Heart left ventricle (tissue), 16 donors: ENCODE data around the gene CD81. TPM values are rescaled to one million over a fixed set of nuclear protein-coding genes. Genes with fewer than 3 reads are reported as not detected.

Source experiments
- ATAC-seq, 4 donors: fragments of 200-7000 bp; cut with Tn5 transposase; one replicate each; pipeline ENCODE4 v1.9.1; 2020 to 2022; ENCODE audit warnings: moderate library complexity in 4 of 4, mild to moderate bottlenecking in 3 of 4, moderate number of reproducible peaks in 1 of 4
- DNase-seq, 5 donors: peaks; one replicate each; pipeline ENCODE4 v3.0.0-alpha.2; 2020
- H3K27ac ChIP-seq, 12 donors: fragments of 200-600 bp; sonication (generic) in 4 of 12; one replicate each; pipeline versions ENCODE4 v1.5.0 to v1.8.0; 2016 to 2022; ENCODE audit warnings: mild to moderate bottlenecking in 2 of 12
- H3K27me3 ChIP-seq, 9 donors: fragments of 200-600 bp; sonication (generic) in 2 of 9; one replicate each; pipeline versions ENCODE4 v1.5.1 to v1.8.0; 2016 to 2022; ENCODE audit warnings: mild to moderate bottlenecking in 3 of 9
- H3K36me3 ChIP-seq, 9 donors: fragments of 200-600 bp; sonication (generic) in 2 of 9; one replicate each; pipeline versions ENCODE4 v1.5.0 to v1.8.0; 2018 to 2022; ENCODE audit warnings: mild to moderate bottlenecking in 2 of 9
- H3K4me1 ChIP-seq, 12 donors: fragments of 200-600 bp; sonication (generic) in 4 of 12; one replicate each; pipeline versions ENCODE4 v1.5.0 to v1.8.0; 2016 to 2022; ENCODE audit warnings: mild to moderate bottlenecking in 3 of 12
- H3K4me3 ChIP-seq, 12 donors: fragments of 200-600 bp; sonication (generic) in 4 of 12; one replicate each; pipeline versions ENCODE4 v1.5.0 to v1.8.0; 2017 to 2022; ENCODE audit warnings: mild to moderate bottlenecking in 9 of 12, moderate library complexity in 4 of 12
- H3K9me3 ChIP-seq, 12 donors: fragments of 200-600 bp; sonication (generic) in 4 of 12; one replicate each; pipeline versions ENCODE4 v1.5.0 to v1.8.0; 2016 to 2022; ENCODE audit warnings: mild to moderate bottlenecking in 1 of 12
- CTCF ChIP-seq, 12 donors: fragments of 200-600 bp; sonication (generic) in 4 of 12; IDR thresholded peaks; one replicate each; pipeline versions ENCODE4 v1.5.0 to v1.8.0; 2018 to 2022; ENCODE audit warnings: antibody characterized with exemption in 12 of 12, mild to moderate bottlenecking in 5 of 12
- POLR2A ChIP-seq, 2 donors: fragments of 450-650 bp; IDR thresholded peaks; one replicate each; pipeline ENCODE4 v1.6.1; 2017; ENCODE audit warnings: antibody characterized with exemption in 2 of 2, mild to moderate bottlenecking in 2 of 2, moderate library complexity in 2 of 2
- WGBS, 4 donors: extraction: QIAGEN DNeasy Blood & Tissue Kit in 2 of 4; methylation state at CpG; one replicate each; pipeline versions ENCODE4 v1.1.5 to v1.1.7; 2013 to 2018; 5-methylcytosine and 5-hydroxymethylcytosine counted together
- intact Hi-C, 10 donors: fragments of 100-400 bp; cut with DNase I; formaldehyde crosslinking; loops; one replicate each; pipeline versions ENCODE4 v1.11.1 to v1.14.2; 2022
- polyA plus RNA-seq, 2 donors: library from polyadenylated mRNA; stranded (reverse); fragments of 200-250 nt; gene quantifications; one replicate each; pipeline ENCODE4 v1.2.3, GENCODE V29; 2013
- total RNA-seq, 9 donors: library from RNA; depleted of rRNA in 2 of 9; stranded (reverse); fragments of >200 nt in 2 of 9; fragmentation: NEBNext Ultra II Directional in 3 of 9; extraction: Animal tissue kit (Norgen Biotek cat#: 25700) in 3 of 9; gene quantifications; one replicate each; pipeline versions ENCODE4 v1.1.0 to v1.2.4, GENCODE V29; 2016 to 2023
- donor health status: ischemic (EF 13 %, LVEDD 7.1; RV severe dilation, severe dysfunction).
- donor health status: healthy with polysubstance abuse.
- donor health status: DM: no; HTN: yes; CAD: no.
- donor health status: DM: no; HTN: no; CAD: no.
- donor health status: ischemic (EF 25% LVEDD 6.9; RV normal size, moderate dysfunction).
- donor health status: ischemic (EF 25% LVEDD 5.7; RV mildly dilated, moderate dysfunction).
- donor health status: healthy.
- donor health status: DM: yes; HTN: yes; CAD: no.
- donor health status: ischemic (EF 35%, LVEDD 5.7; RV mildly dilated, moderate dysfunction).
- donor health status: nonischemic (EF 11% LVEDD 7.7; RV severe dilation, severe dysfunction).
- donor health status: DM: yes; HTN: yes; CAD: no.
- donor health status: PGD.
- donor health status: ischemic (EF 29% LVEDD 5.4; RV normal size, mild dysfunction).
- donor health status: nonischemic (EF 23%, LVEDD 6.1; RV moderate dilation, normal function).

CD81 gene
- total and polyA plus RNA-seq, 11 donors, result 277 to 994 (median 518) TPM

- WGBS, 4 donors, result 31 to 44% (median 40%) methylated on average over 8 to 14 of the region's 14 CpGs
- no peak overlapping the region for H3K4me3 ChIP-seq
- TF ChIP-seq POLR2A (IDR thresholded peaks at IDR 0.05) (no peak), CTCF (IDR thresholded peaks at IDR 0.05) (peak in 1 of 12 donors; percentile 7)
- peaks cover 0 to 84% (median 46%) of the 10 kb centered on the region in 9 donors for H3K36me3 ChIP-seq
- DNase-seq (no peak), ATAC-seq (peak in 1 of 4 donors; percentile 8)
- H3K9me3 ChIP-seq, result no peaks in the 10 kb centered on the region
- H3K27me3 ChIP-seq, result no peaks in the 10 kb centered on the region
- peaks cover 26 to 88% (median 69%) of the 10 kb centered on the region in 12 donors for H3K4me1 ChIP-seq
- intact Hi-C loops, result no loop called here
- H3K27ac ChIP-seq, result peak overlapping the region in 11 of 12 donors; percentile 18 to 90 (median 55)
Measured at GRCh38 chr11:2389377-2390026, 12.4 kb downstream of the CD81 start.

DNA sequence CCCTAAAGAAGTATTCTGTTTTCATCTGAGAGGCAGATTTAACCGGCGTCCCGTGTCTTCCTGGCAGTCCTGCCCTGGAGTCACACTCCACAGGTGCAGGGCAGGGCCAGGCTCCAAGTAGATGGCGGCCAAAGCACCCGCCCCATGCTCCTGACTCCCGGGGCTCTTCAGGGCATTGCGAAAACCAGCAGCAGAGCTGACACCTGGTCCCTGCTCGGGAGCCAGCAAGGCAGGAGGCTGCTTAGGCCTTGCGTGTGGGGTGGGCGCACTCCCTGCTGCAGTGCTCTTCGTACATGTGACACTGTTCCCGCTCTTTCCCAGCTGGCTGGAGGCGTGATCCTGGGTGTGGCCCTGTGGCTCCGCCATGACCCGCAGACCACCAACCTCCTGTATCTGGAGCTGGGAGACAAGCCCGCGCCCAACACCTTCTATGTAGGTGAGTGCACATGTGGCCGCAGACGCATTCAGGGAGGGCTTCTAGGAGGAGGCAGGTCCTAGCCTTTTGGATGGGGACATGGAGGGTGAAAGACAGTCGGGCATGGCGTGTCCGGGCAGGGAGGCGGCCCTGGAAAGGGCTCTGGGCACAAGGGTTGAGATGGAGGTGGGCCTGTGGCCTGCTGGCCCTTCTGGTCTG lies 13.1 kb downstream of the CD81 start:
- Histone ChIP-seq H3K4me1 (peaks cover 26 to 81% (median 63%) of the 10 kb centered on the region in 12 donors), H3K4me3 (no peak overlapping the region), H3K36me3 (peaks cover 0 to 85% (median 48%) of the 10 kb centered on the region in 9 donors), H3K9me3 (no peaks in the 10 kb centered on the region), H3K27me3 (no peaks in the 10 kb centered on the region), H3K27ac (peak overlapping the region in 11 of 12 donors; percentile 10 to 90 (median 55))
- 70 to 76% (median 72%) methylated on average over 12 to 23 of the region's 23 CpGs for WGBS, 4 donors
- ATAC-seq (no peak), DNase-seq (no peak)
- TF ChIP-seq POLR2A (IDR thresholded peaks at IDR 0.05), result no peak
- TF ChIP-seq CTCF (IDR thresholded peaks at IDR 0.05), result no peak
- intact Hi-C loops, result no loop called here

GRCh38 chr11:2390725-2391151 lies 13.6 kb downstream of the CD81 start:
- WGBS, 4 donors, result 26 to 46% (median 35%) methylated on average over 6 to 8 of the region's 8 CpGs
- intact Hi-C loops, result no loop called here
- TF ChIP-seq POLR2A (IDR thresholded peaks at IDR 0.05) (no peak), CTCF (IDR thresholded peaks at IDR 0.05) (peak in 1 of 12 donors; percentile 3)
- peak overlapping the region in 8 of 12 donors; percentile 30 to 90 (median 60) for H3K27ac ChIP-seq
- H3K4me3 ChIP-seq, result no peak overlapping the region
- peaks cover 26 to 77% (median 58%) of the 10 kb centered on the region in 12 donors for H3K4me1 ChIP-seq
- DNase-seq, result peak in 2 of 5 donors; percentile 62 to 77
- peaks cover 0 to 85% (median 51%) of the 10 kb centered on the region in 9 donors for H3K36me3 ChIP-seq
- H3K9me3 ChIP-seq, result no peaks in the 10 kb centered on the region
- no peaks in the 10 kb centered on the region for H3K27me3 ChIP-seq
- ATAC-seq, result peak; percentile 36 to 68 (median 48)
